NCI-H1048 (cell line): ENCODE measurements around the gene ACBD6.

ENCODE experiments used
- DNase-seq: peaks from one replicate; lab custom pipeline; 2025; lab: John Stamatoyannopoulos, UW

ACBD6 gene

GRCh38 chr1:180524915-180525714 is 22.7 kb upstream of the ACBD6 start:
- no peak for DNase-seq

- DNase-seq: no peak
These were observed 22.0 kb upstream of the ACBD6 start for GRCh38 chr1:180524160-180524914.

- DNase-seq: no peak
These were observed 19.8 kb upstream of the ACBD6 start for GRCh38 chr1:180522213-180522515.

- DNase-seq: no peak
These were observed 19.3 kb upstream of the ACBD6 start for GRCh38 chr1:180521474-180522212.

GRCh38 chr1:180519846-180520245 is 17.5 kb upstream of the ACBD6 start:
- DNase-seq: no peak

- DNase-seq: peak; percentile 66
These were observed 13.5 kb upstream of the ACBD6 start for GRCh38 chr1:180515857-180516388.

GRCh38 chr1:180515364-180515763 is 13.0 kb upstream of the ACBD6 start:
- no peak for DNase-seq

GRCh38 chr1:180513531-180513930 is 11.2 kb upstream of the ACBD6 start:
- no peak for DNase-seq

GRCh38 chr1:180510882-180511281 is 8.5 kb upstream of the ACBD6 start:
- no peak for DNase-seq

GRCh38 chr1:180508725-180509097 is 6.3 kb upstream of the ACBD6 start:
- no peak for DNase-seq

- DNase-seq: no peak
These were observed 5.7 kb upstream of the ACBD6 start for GRCh38 chr1:180507795-180508724.

GRCh38 chr1:180505732-180506335 is 3.5 kb upstream of the ACBD6 start:
- DNase-seq: no peak

- no peak for DNase-seq
These were observed 1.8 kb upstream of the ACBD6 start for GRCh38 chr1:180504186-180504585.

GRCh38 chr1:180503280-180503862 is 994 bp upstream of the ACBD6 start:
- DNase-seq: no peak

- DNase-seq: peak; percentile 47
These were observed 464 bp downstream of the ACBD6 start for GRCh38 chr1:180501865-180502360.

GRCh38 chr1:180500689-180501088 is 1.7 kb downstream of the ACBD6 start:
- DNase-seq: no peak

- DNase-seq: no peak
These were observed 3.8 kb downstream of the ACBD6 start for GRCh38 chr1:180498594-180498993.

GRCh38 chr1:180497826-180498225 is 4.6 kb downstream of the ACBD6 start:
- no peak for DNase-seq

GRCh38 chr1:180494370-180494769 is 8.0 kb downstream of the ACBD6 start:
- DNase-seq: no peak

GRCh38 chr1:180489976-180490375 is 12.4 kb downstream of the ACBD6 start:
- no peak for DNase-seq

- no peak for DNase-seq
These were observed 13.1 kb downstream of the ACBD6 start for GRCh38 chr1:180489313-180489712.
